Measurements from ENCODE around the gene PRRC1. TPM values are rescaled to one million over a fixed set of nuclear protein-coding genes. Genes with fewer than 3 reads are reported as not detected.

PRRC1 gene
- total RNA-seq, 4 donors from 2014 or later, result 31.5 to 72.2 (median 44.7) TPM

DNA sequence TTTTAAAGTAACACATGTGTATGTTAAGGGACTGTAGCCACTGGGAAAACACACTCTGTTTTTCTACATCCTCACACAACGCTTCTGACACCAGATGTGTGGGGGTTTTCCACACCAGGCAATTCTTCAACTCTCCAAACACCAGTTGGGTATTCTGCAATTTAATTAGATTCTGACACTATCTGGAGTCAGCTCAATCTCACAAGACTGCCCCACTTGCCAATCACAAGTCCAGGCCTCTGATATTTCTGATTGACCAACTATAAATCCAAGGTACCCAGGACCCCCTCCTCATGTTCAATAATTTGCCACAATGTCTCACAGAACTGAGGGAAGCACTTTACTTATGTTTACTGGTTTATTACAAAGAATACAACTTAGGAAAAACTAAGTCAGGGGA is 70.9 kb downstream of the PRRC1 start:
- DNase-seq (ENCODE audit: low spot score in 2 of 2), result no peak
- Histone ChIP-seq H3K4me3 (no peak overlapping the region), H3K9me3 (no peaks in the 10 kb centered on the region), H3K36me3 (no peaks in the 10 kb centered on the region), H3K4me1 (no peaks in the 10 kb centered on the region), H3K27ac (no peak overlapping the region), H3K27me3 (no peaks in the 10 kb centered on the region)
- TF ChIP-seq POLR2A (IDR thresholded peaks at IDR 0.05) (no peak), EP300 (IDR thresholded peaks at IDR 0.05) (no peak)
- TF ChIP-seq, protein P1, sequence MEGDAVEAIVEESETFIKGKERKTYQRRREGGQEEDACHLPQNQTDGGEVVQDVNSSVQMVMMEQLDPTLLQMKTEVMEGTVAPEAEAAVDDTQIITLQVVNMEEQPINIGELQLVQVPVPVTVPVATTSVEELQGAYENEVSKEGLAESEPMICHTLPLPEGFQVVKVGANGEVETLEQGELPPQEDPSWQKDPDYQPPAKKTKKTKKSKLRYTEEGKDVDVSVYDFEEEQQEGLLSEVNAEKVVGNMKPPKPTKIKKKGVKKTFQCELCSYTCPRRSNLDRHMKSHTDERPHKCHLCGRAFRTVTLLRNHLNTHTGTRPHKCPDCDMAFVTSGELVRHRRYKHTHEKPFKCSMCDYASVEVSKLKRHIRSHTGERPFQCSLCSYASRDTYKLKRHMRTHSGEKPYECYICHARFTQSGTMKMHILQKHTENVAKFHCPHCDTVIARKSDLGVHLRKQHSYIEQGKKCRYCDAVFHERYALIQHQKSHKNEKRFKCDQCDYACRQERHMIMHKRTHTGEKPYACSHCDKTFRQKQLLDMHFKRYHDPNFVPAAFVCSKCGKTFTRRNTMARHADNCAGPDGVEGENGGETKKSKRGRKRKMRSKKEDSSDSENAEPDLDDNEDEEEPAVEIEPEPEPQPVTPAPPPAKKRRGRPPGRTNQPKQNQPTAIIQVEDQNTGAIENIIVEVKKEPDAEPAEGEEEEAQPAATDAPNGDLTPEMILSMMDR (IDR thresholded peaks at IDR 0.05), result no peak
- 77 to 84% methylated on average over 1 of the region's 1 CpG for WGBS, 2 donors

DNA sequence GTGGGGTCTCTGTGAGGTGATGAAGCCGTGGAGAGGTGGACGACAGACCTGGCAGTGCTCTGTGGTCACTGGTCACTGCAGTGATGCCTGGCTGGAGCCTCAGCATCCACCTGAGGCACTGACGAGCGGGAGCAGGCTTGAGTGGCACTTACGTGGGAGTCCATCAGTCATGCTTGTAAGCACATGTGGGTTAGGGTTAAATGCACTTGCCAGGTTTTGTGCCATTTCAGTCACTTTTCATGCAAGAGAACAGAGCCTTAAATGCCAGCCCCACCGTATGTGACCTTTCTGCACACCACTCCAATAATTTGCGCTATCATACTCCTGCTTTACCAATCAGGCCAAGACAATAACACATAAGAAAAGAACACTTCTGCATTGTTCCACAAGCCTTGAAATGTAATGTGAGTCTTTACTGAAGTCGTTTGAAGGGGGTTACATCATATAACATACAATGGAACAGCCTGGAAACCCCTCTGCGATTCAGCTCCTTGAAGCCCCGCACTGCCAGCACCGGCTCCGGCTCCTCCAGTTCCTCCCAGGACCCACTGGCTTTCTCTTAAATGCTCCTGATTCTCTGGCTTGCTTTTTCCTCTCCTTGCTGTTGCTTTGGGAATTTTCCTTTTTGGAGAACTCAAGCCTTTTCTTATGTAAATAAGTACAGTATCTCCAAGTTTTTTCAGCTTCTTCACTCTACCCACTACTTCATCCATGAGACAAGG is 72.0 kb downstream of the PRRC1 start:
- Histone ChIP-seq H3K36me3 (no peaks in the 10 kb centered on the region), H3K27ac (no peak overlapping the region), H3K4me1 (no peaks in the 10 kb centered on the region), H3K27me3 (no peaks in the 10 kb centered on the region), H3K9me3 (no peaks in the 10 kb centered on the region), H3K4me3 (no peak overlapping the region)
- 71 to 75% methylated on average over 12 of the region's 12 CpGs for WGBS, 2 donors
- TF ChIP-seq EP300 (IDR thresholded peaks at IDR 0.05), result no peak
- TF ChIP-seq, protein P1 (IDR thresholded peaks at IDR 0.05), result no peak
- no peak for TF ChIP-seq POLR2A (IDR thresholded peaks at IDR 0.05)
- DNase-seq (ENCODE audit: low spot score in 2 of 2), result no peak

DNA sequence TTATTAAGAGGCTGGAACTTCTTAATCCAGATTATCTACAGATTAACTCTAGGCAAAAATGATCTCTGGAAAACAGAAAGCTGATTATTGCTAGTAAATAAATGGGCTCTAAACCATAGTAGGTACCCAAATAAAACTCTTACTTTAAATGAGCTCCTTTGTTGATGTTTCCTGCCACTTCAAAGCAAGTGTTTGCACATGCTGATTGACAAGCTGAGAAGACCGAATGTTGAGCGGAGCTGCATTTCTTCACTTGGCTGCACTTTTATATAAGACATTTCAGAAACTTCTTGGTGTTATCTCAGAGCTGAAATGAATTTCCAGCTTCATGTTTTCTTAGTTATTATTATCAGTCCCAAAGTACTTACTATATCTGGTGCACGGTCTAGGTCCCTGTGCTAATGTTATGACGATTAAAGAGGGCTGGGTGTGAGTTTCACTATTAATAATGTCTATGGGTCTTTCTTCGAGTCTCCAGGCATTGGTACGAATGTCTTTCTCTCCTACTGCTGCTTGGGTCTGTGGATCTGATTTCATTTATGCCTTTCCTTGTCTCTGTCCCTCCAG is 72.8 kb downstream of the PRRC1 start:
- no peaks in the 10 kb centered on the region for H3K9me3 ChIP-seq
- H3K36me3 ChIP-seq, result no peaks in the 10 kb centered on the region
- H3K27ac ChIP-seq, result no peak overlapping the region
- no peak for DNase-seq (ENCODE audit: low spot score in 2 of 2)
- no peak overlapping the region for H3K4me3 ChIP-seq
- 81 to 86% methylated on average over 6 of the region's 6 CpGs for WGBS, 2 donors
- H3K27me3 ChIP-seq, result no peaks in the 10 kb centered on the region
- TF ChIP-seq, protein P1 (IDR thresholded peaks at IDR 0.05), result no peak
- no peak for TF ChIP-seq POLR2A (IDR thresholded peaks at IDR 0.05)
- TF ChIP-seq EP300 (IDR thresholded peaks at IDR 0.05), result no peak
- no peaks in the 10 kb centered on the region for H3K4me1 ChIP-seq

GRCh38 chr5:127595484-127596368 is 78.3 kb downstream of the PRRC1 start:
- TF ChIP-seq, protein P1 (IDR thresholded peaks at IDR 0.05), result no peak
- no peak for TF ChIP-seq POLR2A (IDR thresholded peaks at IDR 0.05)
- no peak for TF ChIP-seq EP300 (IDR thresholded peaks at IDR 0.05)
- 73 to 75% methylated on average over 9 of the region's 9 CpGs for WGBS, 2 donors
- Histone ChIP-seq H3K36me3 (no peaks in the 10 kb centered on the region), H3K27me3 (no peaks in the 10 kb centered on the region), H3K27ac (no peak overlapping the region), H3K4me3 (no peak overlapping the region), H3K9me3 (no peaks in the 10 kb centered on the region), H3K4me1 (peaks cover 0 to 5% (median 0%) of the 10 kb centered on the region in 4 donors)
- no peak for DNase-seq (ENCODE audit: low spot score in 2 of 2)

Data from tibial nerve (tissue), 4 donors.